DND-41 (cell line): ENCODE data around the gene OR2T29.

Source experiments
- EZH2 ChIP-seq: IDR thresholded peaks from 3 replicates; pipeline ENCODE4 v1.6.1; 2012; ENCODE audit warnings: borderline replicate concordance, low read depth, mild to moderate bottlenecking, moderate library complexity, low read length, inconsistent platforms; ENCODE audit not compliant: severe bottlenecking
- TF ChIP-seq, protein P1 (sequence below): IDR thresholded peaks from 2 replicates; pipeline ENCODE4 v1.5.1; 2012; ENCODE audit warnings: borderline replicate concordance, low read length, moderate library complexity, mild to moderate bottlenecking; ENCODE audit not compliant: poor library complexity, severe bottlenecking; ENCODE audit errors: extremely low read depth

DNA sequence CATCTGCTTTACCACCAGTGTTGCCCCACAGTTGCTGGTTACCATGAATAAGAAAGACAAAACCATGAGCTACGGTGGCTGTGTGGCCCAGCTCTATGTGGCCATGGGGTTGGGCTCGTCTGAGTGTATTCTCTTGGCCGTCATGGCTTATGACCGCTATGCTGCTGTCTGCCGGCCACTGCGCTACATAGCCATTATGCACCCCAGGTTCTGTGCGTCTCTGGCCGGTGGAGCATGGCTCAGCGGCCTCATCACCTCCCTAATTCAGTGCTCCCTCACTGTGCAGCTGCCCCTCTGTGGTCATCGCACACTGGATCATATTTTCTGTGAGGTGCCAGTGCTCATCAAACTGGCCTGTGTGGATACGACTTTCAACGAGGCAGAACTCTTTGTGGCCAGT is 40.7 kb downstream of the OR2T29 start:
- TF ChIP-seq EZH2: no peak
- TF ChIP-seq, protein P1, sequence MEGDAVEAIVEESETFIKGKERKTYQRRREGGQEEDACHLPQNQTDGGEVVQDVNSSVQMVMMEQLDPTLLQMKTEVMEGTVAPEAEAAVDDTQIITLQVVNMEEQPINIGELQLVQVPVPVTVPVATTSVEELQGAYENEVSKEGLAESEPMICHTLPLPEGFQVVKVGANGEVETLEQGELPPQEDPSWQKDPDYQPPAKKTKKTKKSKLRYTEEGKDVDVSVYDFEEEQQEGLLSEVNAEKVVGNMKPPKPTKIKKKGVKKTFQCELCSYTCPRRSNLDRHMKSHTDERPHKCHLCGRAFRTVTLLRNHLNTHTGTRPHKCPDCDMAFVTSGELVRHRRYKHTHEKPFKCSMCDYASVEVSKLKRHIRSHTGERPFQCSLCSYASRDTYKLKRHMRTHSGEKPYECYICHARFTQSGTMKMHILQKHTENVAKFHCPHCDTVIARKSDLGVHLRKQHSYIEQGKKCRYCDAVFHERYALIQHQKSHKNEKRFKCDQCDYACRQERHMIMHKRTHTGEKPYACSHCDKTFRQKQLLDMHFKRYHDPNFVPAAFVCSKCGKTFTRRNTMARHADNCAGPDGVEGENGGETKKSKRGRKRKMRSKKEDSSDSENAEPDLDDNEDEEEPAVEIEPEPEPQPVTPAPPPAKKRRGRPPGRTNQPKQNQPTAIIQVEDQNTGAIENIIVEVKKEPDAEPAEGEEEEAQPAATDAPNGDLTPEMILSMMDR: no peak
